HepG2 (cell line): ENCODE results near the gene EDC3. TPM values are rescaled to one million over a fixed set of nuclear protein-coding genes. Genes with fewer than 3 reads are reported as not detected.

Source experiments
- HNF4G ChIP-seq, 2 experiments: sonication (generic) in 1 of 2; formaldehyde crosslinking in 1 of 2; IDR thresholded peaks; 2 replicates each; pipeline versions ENCODE4 v1.4.0 to v1.6.1; 2011 to 2020; ENCODE audit warnings: borderline replicate concordance in 2 of 2, low read depth in 2 of 2, mild to moderate bottlenecking in 2 of 2, low read length in 1 of 2, missing genetic modification reagents in 1 of 2, moderate library complexity in 1 of 2
- NFRKB ChIP-seq: fragments of 450-650 bp; IDR thresholded peaks from 2 replicates; pipeline ENCODE4 v1.6.1; 2017
- NR3C1 ChIP-seq: sonication (generic); formaldehyde crosslinking; IDR thresholded peaks from 2 replicates; pipeline ENCODE4 v1.4.0; 2020; ENCODE audit warnings: missing genetic modification reagents
- POGK ChIP-seq: sonication (generic); formaldehyde crosslinking; conservative IDR thresholded peaks from 2 replicates; pipeline ENCODE4 v1.8.0; 2022; ENCODE audit warnings: mild to moderate bottlenecking, moderate library complexity, missing genetic modification reagents
- STAG1 ChIP-seq: sonication (generic); formaldehyde crosslinking; IDR thresholded peaks from 2 replicates; pipeline ENCODE4 v1.4.0; 2020; ENCODE audit warnings: missing genetic modification reagents
- WIZ ChIP-seq: sonication (generic); formaldehyde crosslinking; IDR thresholded peaks from 2 replicates; pipeline ENCODE4 v1.5.1; 2020; ENCODE audit warnings: mild to moderate bottlenecking, missing genetic modification reagents
- ZBED4 ChIP-seq: sonication (generic); formaldehyde crosslinking; IDR thresholded peaks from 2 replicates; pipeline ENCODE4 v1.4.0; 2020; ENCODE audit warnings: missing genetic modification reagents, borderline replicate concordance
- ZNF275 ChIP-seq: sonication (generic); formaldehyde crosslinking; IDR thresholded peaks from 2 replicates; pipeline ENCODE4 v1.8.0; 2022; ENCODE audit warnings: missing genetic modification reagents, mild to moderate bottlenecking, inconsistent platforms, borderline replicate concordance
- ZNF3 ChIP-seq: IDR thresholded peaks from 2 replicates; pipeline ENCODE4 v1.7.0; 2017; ENCODE audit warnings: inconsistent platforms
- ZNF407 ChIP-seq: sonication (generic); formaldehyde crosslinking; IDR thresholded peaks from one replicate; pipeline ENCODE4 v1.5.1; 2020; ENCODE audit warnings: mild to moderate bottlenecking, missing genetic modification reagents; ENCODE audit errors: not compliant biosample characterization
- ZNF672 ChIP-seq: sonication (generic); formaldehyde crosslinking; IDR thresholded peaks from 2 replicates; pipeline ENCODE4 v1.8.1; 2022; ENCODE audit warnings: missing genetic modification reagents
- polyA plus RNA-seq, 8 experiments: library from polyadenylated mRNA; depleted of rRNA in 3 of 8; stranded (reverse) in 7 of 8; unstranded in 1 of 8; fragments of >200 nt; fragmentation: Illumina TruSeq in 4 of 8; extraction: Trizol in 4 of 8; gene quantifications; 2 replicates each; pipeline versions ENCODE4 v1.2.1 to v1.2.3, GENCODE V29; 2011 to 2016; ENCODE audit warnings: low read depth in 4 of 8, missing spikeins in 1 of 8, mixed read lengths in 1 of 8; ENCODE audit not compliant: insufficient read depth in 1 of 8
- total RNA-seq, 5 experiments: library from RNA; depleted of rRNA; stranded (reverse); fragments of >200 nt; fragmentation: Illumina TruSeq; extraction: Trizol; gene quantifications; 2 replicates each; pipeline ENCODE4 v1.2.3, GENCODE V29; 2016; ENCODE audit warnings: low read depth in 1 of 5

EDC3 gene
- total and polyA plus RNA-seq, 2 of the 13 experiments (the other 11 are each of a cell fraction or from before 2014, with no cell fraction given): 17.4 to 32.0 TPM

GRCh38 chr15:74664028-74664616, 31.7 kb downstream of the EDC3 start (continued):
- TF ChIP-seq ZNF275 (no peak), HNF4G (IDR thresholded peaks at IDR 0.05; ENCODE audit: borderline replicate concordance, low read depth, low read length) (peak; percentile 9; the same call in 1 of the 2 replicates), HNF4G (CRISPR knock-in tag; IDR thresholded peaks at IDR 0.05; ENCODE audit: borderline replicate concordance, low read depth) (no peak), ZNF3 (CRISPR knock-in tag) (no peak), STAG1 (no peak), ZNF407 (CRISPR knock-in tag) (no peak), NFRKB (no peak), WIZ (CRISPR knock-in tag) (no peak), NR3C1 (CRISPR knock-in tag) (no peak), ZBED4 (CRISPR knock-in tag) (no peak), ZNF672 (CRISPR knock-in tag) (no peak), POGK (CRISPR knock-in tag) (no peak)
